Mucosa of rectum (tissue), 2 donors: ENCODE data around the gene COL4A3.

Source experiments
- H3K27ac ChIP-seq, 2 donors: one replicate each; pipeline ENCODE4 v1.7.0; 2013; ENCODE audit warnings: inconsistent platforms in 2 of 2, low read depth in 2 of 2, low read length in 2 of 2
- H3K27me3 ChIP-seq, 2 donors: one replicate each; pipeline ENCODE4 v1.7.0; 2013; ENCODE audit warnings: low read length in 2 of 2; ENCODE audit not compliant: control insufficient read depth in 2 of 2, insufficient read depth in 2 of 2
- H3K36me3 ChIP-seq, 2 donors: one replicate each; pipeline ENCODE4 v1.7.0; 2013; ENCODE audit warnings: low read length in 2 of 2; ENCODE audit not compliant: control insufficient read depth in 2 of 2, insufficient read depth in 2 of 2
- H3K4me1 ChIP-seq, 2 donors: one replicate each; pipeline ENCODE4 v1.7.0; 2013; ENCODE audit warnings: low read length in 2 of 2, mild to moderate bottlenecking in 1 of 2; ENCODE audit not compliant: control insufficient read depth in 2 of 2, insufficient read depth in 2 of 2
- H3K4me3 ChIP-seq, 2 donors: one replicate each; pipeline ENCODE4 v1.7.0; 2013; ENCODE audit warnings: low read length in 2 of 2
- H3K9ac ChIP-seq, 2 donors: one replicate each; pipeline ENCODE4 v1.7.0; 2013; ENCODE audit warnings: low read length in 2 of 2, low read depth in 1 of 2, mild to moderate bottlenecking in 1 of 2
- H3K9me3 ChIP-seq, 2 donors: one replicate each; pipeline ENCODE4 v1.7.0; 2013; ENCODE audit warnings: low read length in 2 of 2; ENCODE audit not compliant: control insufficient read depth in 2 of 2
- donor health status: healthy.
- donor health status: Normal muscosa, but diverticular disease.

The COL4A3 gene

DNA sequence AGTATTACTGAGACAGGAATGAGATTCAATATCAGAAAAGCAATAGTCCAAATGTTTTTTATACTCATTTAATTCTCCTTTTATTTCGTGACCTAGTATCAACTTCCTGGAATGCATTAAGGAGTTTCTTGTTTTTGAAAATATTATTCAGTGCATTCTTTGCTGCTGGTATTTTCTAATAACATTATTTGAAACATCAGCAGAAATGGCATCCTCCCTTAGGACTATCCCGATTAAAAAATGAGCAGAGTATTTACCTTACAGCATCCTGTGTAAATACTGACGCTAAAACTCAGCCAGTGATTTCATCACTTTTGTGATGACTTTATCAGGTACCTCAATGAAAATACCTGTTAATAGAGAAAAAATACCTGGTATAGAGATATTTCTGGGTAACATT is 16.3 kb downstream of the COL4A3 start:
- no peaks in the 10 kb centered on the region for H3K9me3 ChIP-seq
- H3K27ac ChIP-seq, result no peak overlapping the region
- no peak overlapping the region for H3K9ac ChIP-seq
- peaks cover 0 to 2% of the 10 kb centered on the region in 2 donors for H3K27me3 ChIP-seq
- H3K4me3 ChIP-seq, result no peak overlapping the region
- no peaks in the 10 kb centered on the region for H3K4me1 ChIP-seq
- H3K36me3 ChIP-seq, result no peaks in the 10 kb centered on the region

DNA sequence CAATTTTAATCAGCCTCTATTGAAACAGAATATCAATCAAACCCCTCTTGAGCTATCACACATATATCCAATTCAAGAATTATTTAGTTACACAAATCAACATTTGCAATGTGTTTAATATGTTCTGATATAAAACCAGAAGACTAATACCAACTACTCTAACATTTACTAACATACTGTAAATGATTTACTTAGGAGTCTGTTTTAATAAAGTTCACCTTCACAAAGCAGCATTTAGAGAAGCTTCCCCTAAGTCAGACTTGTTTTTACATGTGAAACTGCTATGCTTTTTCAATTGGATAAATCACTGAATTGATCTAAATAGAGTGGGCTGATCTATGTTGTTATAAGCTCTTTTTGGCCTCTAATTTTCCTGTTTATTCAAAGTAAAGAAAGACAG is 18.3 kb downstream of the COL4A3 start:
- no peak overlapping the region for H3K27ac ChIP-seq
- H3K27me3 ChIP-seq, result peaks cover 0 to 2% of the 10 kb centered on the region in 2 donors
- no peak overlapping the region for H3K4me3 ChIP-seq
- no peaks in the 10 kb centered on the region for H3K9me3 ChIP-seq
- no peak overlapping the region for H3K9ac ChIP-seq
- no peaks in the 10 kb centered on the region for H3K36me3 ChIP-seq
- peaks cover 0 to 3% of the 10 kb centered on the region in 2 donors for H3K4me1 ChIP-seq

DNA sequence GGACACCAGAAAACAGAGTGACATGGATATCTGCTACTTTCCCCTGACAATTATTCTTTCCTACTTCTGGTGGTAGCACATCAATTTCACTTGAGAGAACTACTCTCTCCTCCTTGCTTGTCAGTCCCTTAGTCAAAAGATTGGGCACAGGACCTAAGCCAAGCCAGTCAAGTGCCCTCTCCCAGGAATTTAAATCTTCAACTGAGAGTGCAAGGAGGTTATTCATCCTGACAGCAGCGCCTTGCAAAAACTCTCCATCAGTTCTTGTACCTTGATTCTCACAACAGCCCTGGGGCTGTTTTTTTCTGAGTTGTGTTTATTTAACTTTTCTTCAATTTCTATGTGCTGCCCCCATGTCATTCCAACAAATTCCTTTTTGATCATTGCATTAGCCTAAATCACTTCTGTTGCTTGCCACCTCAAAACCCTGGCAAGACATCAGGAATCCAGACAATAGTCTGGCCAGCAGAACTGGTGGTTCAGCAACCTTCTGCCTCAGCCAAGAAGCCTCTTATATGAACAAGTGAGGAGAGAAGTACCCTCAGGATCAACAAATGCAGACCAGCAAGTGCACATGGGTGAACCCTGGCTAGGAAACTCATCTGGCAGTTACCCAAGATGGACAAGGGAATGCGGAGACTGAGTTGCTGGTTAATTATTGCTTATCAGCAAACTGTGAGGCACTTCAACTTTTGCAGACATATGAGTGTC is 19.4 kb downstream of the COL4A3 start:
- Histone ChIP-seq H3K9ac (no peak overlapping the region), H3K27me3 (peaks cover 0 to 2% of the 10 kb centered on the region in 2 donors), H3K36me3 (no peaks in the 10 kb centered on the region), H3K9me3 (no peaks in the 10 kb centered on the region), H3K4me3 (no peak overlapping the region), H3K4me1 (peaks cover 0 to 3% of the 10 kb centered on the region in 2 donors), H3K27ac (no peak overlapping the region)

DNA sequence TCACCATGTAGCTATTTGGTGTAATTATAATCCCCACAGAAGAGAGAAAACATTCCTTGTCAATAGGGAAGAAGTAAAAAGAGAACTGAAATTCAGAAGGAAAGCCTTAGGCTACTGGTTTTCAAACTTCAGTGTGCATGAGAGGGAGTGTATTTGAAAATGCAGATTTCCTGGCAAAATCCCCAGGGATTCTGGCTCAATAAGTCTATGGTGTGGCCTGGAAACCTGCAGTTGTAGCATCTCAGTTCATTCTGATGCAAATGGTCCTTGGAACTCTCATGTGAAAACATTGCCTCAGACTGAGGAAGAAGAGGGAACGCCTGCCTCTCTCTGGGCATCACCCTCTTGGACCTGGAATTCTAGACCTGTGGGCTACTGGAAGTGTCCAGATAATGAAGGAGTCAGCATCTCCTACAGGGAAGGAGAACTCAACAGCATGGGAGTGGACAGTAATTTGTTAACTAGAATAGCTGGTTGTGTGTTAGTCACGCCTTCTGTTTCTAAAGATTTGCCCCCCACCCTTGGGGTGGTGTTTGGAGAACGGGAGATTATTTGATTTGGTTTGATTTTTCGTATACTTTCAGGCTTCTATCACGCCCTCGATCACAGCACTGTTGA is 21.3 kb downstream of the COL4A3 start:
- Histone ChIP-seq H3K4me3 (no peak overlapping the region), H3K36me3 (no peaks in the 10 kb centered on the region), H3K9ac (no peak overlapping the region), H3K4me1 (peaks cover 0 to 3% of the 10 kb centered on the region in 2 donors), H3K27ac (no peak overlapping the region), H3K9me3 (no peaks in the 10 kb centered on the region), H3K27me3 (peaks cover 0 to 2% of the 10 kb centered on the region in 2 donors)

DNA sequence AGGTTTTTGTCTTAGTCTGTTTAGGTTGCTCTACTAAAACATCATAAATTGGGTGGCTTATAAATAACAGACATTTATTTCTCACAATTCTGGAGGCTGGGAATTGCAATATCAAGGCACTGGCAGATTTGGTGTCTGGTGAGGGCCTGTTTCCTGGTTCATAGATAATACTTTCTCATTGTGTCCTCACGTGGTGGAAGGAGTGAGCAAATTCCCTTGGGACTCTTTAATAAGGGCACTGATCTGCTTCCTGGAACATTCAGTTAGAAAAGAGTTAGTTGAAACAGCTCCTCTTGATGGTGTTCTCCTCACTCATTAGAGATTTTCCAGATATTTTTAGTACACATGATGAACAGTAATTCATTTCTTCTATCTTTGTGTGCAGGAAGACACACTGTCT is 22.3 kb downstream of the COL4A3 start:
- H3K27ac ChIP-seq, result no peak overlapping the region
- no peaks in the 10 kb centered on the region for H3K9me3 ChIP-seq
- H3K36me3 ChIP-seq, result no peaks in the 10 kb centered on the region
- peaks cover 0 to 3% of the 10 kb centered on the region in 2 donors for H3K4me1 ChIP-seq
- H3K4me3 ChIP-seq, result no peak overlapping the region
- H3K9ac ChIP-seq, result no peak overlapping the region
- H3K27me3 ChIP-seq, result peaks cover 0 to 2% of the 10 kb centered on the region in 2 donors

DNA sequence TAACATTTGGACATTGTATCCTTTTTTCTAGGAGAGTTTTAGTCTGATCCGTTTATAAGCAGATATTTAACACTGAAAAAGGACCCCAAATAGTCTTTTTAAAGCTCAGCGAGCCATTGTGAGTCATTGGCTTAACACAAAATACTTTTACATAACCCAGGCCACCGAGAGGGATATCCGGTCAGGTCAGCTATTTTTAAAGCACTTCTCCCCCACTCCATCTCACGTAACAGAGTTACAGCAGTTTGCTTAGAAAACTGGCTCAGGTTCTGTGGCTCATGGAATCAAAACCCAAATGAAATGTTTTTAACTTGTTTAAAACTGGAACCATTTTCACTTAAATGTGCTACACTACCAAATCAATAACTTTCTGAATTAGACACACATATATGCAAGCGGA is 23.9 kb downstream of the COL4A3 start:
- no peak overlapping the region for H3K27ac ChIP-seq
- H3K27me3 ChIP-seq, result peaks cover 0 to 1% of the 10 kb centered on the region in 2 donors
- H3K4me1 ChIP-seq, result peaks cover 0 to 3% of the 10 kb centered on the region in 2 donors
- no peak overlapping the region for H3K9ac ChIP-seq
- no peaks in the 10 kb centered on the region for H3K36me3 ChIP-seq
- H3K4me3 ChIP-seq, result no peak overlapping the region
- no peaks in the 10 kb centered on the region for H3K9me3 ChIP-seq

DNA sequence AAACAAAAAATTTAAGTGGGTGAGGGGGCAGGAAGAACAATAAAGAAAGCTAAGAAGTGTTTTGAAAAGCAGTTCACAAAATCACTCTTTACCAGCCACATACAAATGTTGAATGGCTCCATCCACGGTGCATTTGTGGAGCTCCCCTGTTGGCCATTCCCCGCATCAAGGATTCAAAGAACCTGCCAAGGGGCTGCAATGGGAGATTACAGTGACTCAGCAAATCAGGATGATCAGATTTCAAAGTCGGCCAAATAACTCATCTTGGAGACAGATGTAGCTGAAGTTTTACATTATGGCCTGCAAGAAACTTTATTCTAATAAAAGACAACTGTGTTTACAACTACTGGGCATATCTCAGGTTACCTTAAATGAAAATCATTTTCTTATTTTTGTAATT is 26.9 kb downstream of the COL4A3 start:
- Histone ChIP-seq H3K36me3 (no peaks in the 10 kb centered on the region), H3K4me3 (no peak overlapping the region), H3K27me3 (no peaks in the 10 kb centered on the region), H3K27ac (no peak overlapping the region), H3K4me1 (peaks cover 0 to 3% of the 10 kb centered on the region in 2 donors), H3K9me3 (no peaks in the 10 kb centered on the region), H3K9ac (no peak overlapping the region)

DNA sequence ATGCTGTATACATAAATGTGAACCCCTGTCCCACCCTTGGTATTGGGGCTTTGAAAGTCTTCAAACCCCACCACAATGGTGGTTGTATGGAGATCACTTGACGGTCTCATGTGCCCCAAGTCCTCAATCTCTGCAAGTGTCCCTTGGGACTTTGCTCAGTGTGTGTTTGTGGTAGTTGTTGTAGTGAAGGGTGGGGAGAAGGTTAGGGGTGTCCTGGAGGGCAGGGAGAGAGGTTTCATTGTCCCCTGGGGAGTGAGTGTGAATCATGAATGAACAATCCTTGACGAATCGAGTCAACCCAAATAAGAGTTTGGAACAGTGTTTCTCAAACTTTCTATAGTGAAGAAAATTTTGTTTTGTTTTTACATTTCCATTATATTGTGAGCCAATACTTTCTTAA is 28.1 kb downstream of the COL4A3 start:
- Histone ChIP-seq H3K27ac (no peak overlapping the region), H3K36me3 (no peaks in the 10 kb centered on the region), H3K4me3 (no peak overlapping the region), H3K27me3 (no peaks in the 10 kb centered on the region), H3K9ac (no peak overlapping the region), H3K9me3 (no peaks in the 10 kb centered on the region), H3K4me1 (peaks cover 0 to 3% of the 10 kb centered on the region in 2 donors)

DNA sequence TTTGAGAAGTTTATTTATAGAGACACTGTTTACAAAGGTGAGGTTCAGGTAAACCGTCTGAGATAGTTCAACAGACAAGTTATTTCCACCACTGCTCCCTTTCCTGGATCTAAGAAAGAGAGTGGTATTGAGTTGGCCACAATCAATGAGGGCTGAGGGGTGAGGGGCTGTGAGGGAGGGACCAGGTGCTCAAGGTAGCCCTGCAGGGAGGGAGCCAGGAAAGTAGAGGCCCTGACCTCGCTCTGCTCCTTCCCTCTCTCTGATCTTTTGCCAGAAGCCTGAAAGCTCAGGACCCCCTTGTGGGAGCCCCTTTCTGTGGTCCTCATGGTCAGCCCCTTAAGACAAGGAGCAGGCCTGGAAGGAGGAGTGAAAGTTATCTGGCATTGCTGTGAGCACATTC is 29.8 kb downstream of the COL4A3 start:
- H3K27me3 ChIP-seq, result no peaks in the 10 kb centered on the region
- H3K27ac ChIP-seq, result no peak overlapping the region
- H3K4me3 ChIP-seq, result no peak overlapping the region
- H3K36me3 ChIP-seq, result no peaks in the 10 kb centered on the region
- H3K9me3 ChIP-seq, result no peaks in the 10 kb centered on the region
- H3K9ac ChIP-seq, result no peak overlapping the region
- H3K4me1 ChIP-seq, result no peaks in the 10 kb centered on the region

DNA sequence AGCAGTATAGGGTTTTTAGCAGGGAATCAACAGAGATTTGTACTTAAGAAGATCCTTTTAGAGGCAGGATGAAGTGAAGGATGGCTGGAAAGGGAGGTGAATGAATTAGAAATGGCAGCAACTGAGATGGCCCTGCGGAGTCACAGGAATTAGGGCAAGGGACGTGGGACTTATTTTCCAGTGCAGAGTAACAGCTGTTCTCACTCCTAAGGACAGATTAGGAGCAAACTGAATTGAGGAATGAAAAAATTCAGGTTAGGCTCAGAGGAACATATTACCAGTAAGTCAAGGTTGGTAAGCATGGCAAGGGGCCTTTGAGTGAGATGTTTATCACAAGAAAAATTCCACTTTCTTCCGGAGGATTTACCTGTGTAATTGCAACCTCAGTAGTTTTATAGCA is 34.4 kb downstream of the COL4A3 start:
- no peak overlapping the region for H3K9ac ChIP-seq
- H3K4me3 ChIP-seq, result no peak overlapping the region
- no peaks in the 10 kb centered on the region for H3K9me3 ChIP-seq
- no peaks in the 10 kb centered on the region for H3K36me3 ChIP-seq
- no peaks in the 10 kb centered on the region for H3K27me3 ChIP-seq
- no peaks in the 10 kb centered on the region for H3K4me1 ChIP-seq
- no peak overlapping the region for H3K27ac ChIP-seq
